Activated CD4-positive, alpha-beta T cell treated with anti-CD3 and anti-CD28 coated beads, Interleukin-2, amount 50 U/mL, for 1 hour (primary cell): Measurements from ENCODE around the gene DNMT3A.
"Not testable (repeated sequence)": the region's sequence is repeated elsewhere in the genome, so short reads cannot be mapped to it uniquely, and the experiment has no call there.

Experiments
- DNase-seq: peaks from one replicate; pipeline ENCODE4 v3.0.0-alpha.2; 2020

DNMT3A gene

DNA sequence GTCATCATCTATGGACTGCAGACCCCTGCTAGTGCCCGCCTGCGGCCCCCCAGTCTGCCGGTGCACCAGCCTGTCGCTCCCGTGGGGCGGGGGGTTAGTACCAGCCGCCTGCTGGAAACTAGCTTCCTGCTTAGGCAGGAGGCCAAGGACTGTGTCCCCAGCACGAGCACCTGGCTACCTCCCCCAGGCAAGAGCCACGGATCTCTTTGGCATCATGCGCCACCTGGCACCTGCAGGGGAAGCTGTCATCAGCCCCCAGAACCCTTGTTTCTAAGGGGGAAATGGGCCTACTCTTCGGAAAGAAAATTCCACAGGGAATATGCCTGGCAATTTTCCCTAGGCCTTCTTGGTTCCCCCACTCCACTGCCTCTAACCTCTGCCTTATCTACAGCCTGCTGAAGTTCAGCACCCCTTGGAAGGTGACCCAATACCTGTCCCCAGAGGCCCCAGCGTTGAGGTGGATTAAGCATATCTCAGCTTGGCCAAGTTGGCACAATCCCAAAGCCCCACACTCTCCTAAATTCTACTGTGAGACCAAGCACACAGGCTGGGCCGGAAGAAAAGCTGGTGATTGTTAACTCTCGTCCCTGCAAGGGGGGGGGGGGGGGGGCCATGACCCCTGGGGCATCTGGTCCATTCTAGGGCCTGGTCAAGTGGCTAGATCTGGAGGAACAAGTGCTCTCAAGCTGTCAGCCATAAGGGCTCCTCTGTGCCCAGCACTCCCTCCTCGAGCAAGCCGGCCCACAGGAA lies 111.4 kb downstream of the DNMT3A start:
- no peak for DNase-seq

DNA sequence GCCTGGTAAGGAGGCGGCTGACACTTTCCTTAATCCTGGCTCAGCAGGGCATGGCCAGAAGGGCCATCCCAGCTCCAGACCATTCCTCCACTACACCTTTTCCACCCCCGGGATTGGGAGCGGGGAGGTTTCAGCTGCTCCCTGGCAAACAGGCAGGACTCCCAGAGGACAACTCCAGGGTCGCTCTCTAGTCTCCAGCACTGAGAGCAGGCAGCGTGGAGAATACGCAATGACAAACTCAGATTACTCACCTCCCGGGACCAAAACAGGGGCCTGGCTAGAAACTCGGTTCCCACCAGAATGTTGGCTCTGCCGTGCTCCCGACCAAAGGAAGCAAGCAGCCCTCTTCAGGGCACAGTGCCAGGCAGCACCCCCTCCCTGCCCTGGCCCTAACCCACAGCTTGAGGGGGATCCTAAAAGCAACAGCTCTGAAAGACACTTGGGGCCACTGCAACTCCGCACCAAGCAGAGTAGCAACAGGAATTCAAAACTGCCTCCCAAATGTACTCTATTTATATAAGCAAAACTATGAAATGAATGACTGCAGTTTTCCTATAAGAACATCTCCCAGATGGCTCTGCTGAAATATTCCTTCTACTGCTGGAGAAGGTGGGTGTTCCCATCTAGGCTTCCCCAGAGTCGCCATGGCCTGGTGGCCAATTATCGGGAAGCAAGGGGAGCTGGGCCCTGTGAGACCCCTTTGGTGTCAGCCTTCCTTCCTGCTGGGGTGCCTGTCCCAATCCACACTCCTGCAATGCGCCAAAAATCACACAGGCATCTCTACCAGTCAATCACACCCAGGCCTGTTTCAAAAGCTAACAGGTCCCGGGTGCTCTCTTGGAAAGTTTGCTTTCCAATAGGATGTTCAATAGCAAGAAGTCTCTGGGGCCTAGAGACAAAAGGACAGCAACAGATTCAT lies 112.2 kb downstream of the DNMT3A start:
- DNase-seq: no peak

DNA sequence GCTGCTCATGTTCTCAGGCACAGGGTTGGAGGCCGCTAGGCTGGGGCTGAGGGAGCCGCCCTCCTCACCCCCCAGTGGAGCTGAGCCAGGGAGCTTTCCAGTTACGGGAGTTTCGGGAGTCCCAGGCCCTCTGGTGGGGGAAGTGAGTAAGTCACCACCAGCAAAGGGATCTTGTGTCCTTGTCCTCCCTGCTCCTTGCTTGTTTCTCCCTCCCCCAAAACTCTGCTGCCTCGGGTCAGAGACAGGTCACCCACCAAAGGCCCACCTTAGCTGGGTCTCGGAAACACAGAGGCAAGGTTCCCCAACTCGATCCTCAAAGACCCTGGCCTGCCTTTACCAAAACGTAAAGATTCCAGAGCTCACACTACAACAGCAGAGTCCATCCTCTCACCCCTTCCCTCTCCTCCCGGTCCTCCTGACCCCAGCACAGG lies 112.9 kb downstream of the DNMT3A start:
- no peak for DNase-seq

DNA sequence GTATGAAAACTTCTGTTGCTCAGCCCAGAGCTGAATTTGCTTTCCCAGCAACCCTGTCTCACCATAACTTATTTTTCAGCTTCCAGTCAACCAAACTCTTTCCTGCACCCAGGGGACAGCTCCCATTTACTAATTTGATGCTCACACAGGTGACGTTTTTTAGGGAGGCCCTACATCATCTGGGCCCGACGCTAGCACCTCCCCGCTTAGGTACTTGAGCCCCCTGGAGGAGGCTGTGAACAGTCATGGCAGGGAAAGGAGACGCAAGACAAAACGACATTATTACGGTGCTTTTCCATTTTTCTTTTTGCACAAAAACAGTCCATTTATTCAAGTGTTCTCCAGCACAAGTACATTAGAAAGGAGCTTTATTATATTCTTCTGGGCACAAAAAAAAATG lies 114.1 kb downstream of the DNMT3A start:
- DNase-seq: no peak

DNA sequence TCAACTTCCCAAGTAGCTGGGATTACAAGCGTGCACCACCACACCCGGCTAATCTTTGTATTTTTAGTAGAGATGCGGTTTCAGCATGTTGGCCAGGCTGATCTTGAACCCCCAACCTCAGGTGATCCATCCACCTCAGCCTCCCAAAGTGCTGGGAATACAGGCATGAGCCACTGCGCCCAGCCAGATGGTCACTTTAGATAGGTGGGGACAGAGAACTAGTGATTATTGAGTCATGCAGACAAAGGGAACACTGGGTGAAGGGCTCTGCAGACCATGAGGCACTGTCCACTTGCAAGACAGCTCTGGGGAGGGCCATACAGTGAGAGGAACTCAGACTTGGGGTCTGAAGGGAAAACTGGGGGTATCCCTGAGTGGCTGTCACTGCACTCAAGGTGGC lies 114.9 kb downstream of the DNMT3A start:
- DNase-seq: no peak

DNA sequence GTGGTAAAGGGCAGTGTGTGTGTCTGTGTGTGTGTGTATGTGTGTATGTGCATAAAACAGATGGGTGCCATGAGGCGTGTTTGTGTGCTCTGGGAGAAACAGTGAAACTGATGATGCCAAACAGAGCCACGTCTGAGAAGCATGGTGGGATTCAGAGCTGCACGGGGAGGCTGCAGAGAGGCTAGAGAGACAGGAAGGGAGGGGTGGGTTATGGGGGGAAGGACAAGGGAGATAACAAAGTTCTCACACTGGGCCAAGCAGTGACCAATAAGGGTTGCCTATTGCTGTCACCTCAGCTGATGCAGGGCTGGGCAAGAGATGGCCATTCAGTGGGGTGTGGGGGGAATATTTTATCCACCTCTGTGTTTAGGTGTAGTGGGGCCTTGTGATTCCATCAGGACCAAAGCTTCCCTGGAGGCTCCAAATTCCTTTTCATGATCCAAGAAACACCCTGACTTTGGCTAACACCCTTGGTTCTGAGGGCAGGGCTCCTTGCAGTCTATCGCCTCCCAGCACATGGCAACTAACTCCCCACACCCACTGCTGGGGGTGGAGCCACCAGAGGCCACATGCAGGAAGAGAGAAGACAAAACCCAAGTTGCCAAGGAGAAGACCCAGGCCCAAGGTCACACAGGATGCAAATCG lies 119.1 kb downstream of the DNMT3A start:
- no peak for DNase-seq

DNA sequence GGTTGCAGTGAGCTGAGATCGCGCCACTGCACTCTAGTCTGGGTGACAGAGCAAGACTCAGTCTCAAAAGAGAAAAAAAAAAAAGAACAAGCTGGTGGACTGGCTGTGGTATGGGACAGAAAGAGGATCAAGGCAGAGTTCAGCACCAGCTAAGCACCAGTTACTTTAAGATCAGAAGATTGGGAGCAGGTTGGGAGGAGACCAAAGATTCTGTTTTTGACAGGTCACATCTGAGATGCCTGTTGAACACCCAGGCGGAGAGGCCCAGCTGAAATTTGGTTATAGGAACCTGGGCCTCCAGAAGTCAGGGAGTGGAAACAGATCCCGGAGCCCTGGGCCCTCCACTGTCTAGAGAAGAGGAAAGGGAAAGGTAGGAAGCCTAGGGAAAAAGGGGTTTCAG lies 120.1 kb downstream of the DNMT3A start:
- DNase-seq: no peak

DNA sequence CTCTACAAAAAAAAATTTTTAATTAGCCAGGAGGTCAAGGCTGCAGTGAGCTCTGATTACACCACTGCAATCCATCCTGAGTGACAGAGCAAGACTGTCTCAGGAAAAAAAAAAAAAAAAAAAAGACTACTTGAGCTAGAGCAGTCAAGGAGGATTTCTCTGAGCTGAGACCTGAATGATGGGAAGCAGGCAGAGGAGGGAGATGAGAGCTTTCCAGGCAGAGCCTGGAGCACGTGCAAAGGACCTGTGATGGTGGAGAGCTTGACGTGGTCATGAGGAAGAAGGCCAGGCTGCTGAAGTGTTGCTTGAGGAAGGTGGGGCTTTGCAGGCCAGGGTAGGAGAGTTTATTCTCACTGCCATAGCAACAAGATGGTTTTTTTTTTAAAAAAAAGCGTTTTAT lies 121.4 kb downstream of the DNMT3A start:
- DNase-seq: no peak

DNA sequence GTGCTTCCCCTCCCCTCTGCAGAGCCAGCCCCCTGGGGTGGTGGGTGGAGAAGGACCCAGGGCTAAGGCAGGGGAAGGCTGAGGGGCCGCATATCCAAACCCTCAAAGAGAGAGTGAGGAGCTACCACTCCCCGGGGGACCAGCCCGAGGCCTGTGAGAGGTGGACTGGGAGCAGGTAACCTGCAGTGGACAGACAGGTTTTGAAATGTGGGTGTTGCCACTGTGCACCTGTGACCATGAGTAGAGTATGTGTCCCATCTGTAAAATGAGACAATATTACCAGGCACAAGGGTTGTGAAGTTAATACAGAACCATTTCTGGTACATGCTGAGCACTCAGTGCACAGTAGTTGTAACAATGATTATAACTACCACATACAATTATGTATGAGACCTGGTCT lies 122.1 kb downstream of the DNMT3A start:
- no peak for DNase-seq

DNA sequence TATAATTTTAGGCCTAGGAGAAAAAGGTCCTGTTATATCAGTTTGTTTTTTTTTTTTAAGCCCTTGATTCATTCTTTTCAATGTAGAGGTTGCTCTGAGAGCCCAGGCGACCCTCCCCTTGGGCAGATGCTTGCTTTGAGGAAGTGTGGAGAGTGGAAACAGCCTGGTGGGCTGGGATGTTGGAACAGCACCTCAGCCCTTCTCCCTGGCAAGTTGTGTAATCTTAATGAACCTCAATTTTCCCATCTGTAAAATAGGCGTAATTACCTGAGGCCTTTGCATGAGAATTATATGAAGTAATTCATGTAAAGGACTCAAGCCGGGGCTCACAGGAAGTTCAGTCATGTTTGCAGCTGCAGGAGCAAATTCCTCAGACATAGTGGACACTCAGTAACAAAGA lies 123.6 kb downstream of the DNMT3A start:
- no peak for DNase-seq

DNA sequence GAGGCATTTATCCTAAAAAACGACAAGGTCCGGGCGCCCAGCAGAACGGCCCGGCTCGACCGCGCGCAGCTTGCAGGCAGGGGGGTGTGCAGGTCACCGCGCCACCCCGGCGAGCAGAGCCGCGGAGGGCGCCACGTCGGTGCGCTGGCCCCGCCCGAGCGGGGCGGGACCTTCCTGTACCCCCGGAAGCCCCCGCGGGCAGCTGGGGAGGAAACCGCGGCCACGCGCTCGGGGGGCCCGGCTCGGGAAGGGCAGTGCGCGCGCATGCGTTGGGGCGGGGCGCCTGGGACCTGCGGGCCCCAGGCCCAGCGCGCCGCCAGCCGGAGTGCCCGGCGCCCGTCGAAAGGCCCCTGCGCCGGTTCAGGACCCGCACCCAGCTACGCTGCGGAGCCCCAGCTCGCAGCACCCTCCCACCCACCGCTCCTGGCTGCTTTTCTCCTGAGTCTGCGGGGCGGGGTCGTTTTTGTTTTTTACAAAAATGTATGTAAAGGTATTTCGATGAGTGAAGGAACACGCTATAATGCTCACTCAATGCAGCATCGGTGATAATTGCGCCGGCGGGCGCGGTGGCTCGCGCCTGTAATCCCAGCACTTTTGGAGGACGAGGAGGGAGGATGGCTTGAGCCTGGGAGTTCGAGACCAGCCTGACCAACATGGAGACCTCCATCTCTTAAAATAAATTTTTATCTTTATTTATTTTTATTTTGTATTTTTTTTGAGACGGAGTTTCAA lies 125.6 kb downstream of the DNMT3A start:
- DNase-seq: peak; percentile 72

DNA sequence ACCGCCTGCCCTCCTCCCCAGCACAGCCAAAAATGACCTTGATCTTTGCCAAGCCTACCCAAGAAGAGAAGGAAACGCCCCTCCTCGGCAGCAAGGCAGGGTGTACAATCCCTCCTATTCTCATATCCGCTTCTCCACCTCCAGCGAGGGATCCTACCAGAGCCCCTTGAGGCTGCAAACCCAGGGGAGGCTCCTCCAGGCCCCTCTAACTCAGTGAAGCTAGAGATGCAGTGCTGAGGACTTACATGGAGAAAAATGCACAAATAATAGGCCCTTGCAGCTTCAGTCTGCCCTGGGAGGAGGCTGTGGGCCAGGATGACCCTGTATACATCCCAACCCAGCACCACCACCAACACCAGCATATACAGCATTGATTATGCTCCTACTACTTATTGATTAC lies 126.5 kb downstream of the DNMT3A start:
- no peak for DNase-seq

DNA sequence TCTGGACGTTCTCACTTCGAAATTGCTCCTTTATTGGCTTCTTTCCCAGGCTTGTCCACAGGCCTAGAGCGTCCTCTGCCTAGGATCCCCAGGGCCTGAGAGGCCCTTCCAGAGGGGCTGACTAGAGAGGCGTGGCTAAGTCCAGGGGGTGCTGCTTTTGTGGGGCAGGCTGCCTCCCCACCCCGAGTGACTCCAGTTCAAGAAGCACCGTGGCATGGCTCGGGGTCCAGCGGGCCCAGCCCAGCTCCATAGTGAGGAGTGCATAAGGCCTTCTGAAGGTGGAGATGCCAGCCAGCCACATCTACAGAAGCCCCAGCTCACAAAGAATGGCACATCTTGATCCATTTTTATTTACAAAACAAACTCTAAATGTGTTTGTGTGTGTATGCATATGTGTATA lies 128.5 kb downstream of the DNMT3A start:
- DNase-seq: no peak

DNA sequence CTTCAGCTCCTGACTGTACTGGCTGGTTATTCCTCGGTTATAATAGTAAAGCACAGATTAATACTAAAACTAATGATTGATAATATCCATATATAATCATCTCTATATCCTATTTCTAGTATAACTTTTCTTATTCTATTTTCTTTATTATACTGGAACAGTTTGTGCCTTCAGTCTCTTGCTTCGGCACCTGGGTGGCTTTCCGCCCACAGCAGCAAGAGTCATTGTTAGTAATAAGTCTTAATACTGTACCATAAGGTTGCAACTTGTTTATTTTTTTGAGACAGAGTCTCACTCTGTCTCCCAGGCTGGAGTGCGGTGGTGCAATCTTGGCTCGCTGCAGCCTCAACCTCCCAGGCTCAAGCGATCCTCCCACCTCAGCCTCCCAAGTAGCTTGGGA lies 130.8 kb downstream of the DNMT3A start:
- not testable (repeated sequence) for DNase-seq

DNA sequence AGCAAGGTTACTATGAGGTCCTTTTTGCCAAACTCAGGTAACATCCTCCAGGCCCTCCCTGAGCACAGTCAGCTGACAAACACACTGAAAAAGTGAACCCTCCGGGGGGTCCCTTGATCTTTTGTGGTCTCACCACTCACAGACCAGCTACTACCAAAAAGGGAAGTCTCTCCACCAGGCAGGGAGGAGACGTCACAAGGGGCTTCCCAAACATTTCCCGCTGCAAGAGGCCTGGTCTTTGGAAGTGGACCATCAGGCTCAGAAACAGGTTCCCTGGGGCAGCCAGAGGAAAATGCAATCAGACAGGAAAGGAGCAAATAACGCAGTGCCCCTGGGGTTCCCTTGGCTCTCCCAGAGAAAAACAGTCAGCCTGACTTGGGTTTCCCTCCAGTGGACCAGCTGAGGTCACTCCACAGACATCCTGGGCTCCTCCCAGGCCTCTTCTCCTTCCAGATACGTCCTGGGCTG lies 134.6 kb downstream of the DNMT3A start:
- no peak for DNase-seq

DNA sequence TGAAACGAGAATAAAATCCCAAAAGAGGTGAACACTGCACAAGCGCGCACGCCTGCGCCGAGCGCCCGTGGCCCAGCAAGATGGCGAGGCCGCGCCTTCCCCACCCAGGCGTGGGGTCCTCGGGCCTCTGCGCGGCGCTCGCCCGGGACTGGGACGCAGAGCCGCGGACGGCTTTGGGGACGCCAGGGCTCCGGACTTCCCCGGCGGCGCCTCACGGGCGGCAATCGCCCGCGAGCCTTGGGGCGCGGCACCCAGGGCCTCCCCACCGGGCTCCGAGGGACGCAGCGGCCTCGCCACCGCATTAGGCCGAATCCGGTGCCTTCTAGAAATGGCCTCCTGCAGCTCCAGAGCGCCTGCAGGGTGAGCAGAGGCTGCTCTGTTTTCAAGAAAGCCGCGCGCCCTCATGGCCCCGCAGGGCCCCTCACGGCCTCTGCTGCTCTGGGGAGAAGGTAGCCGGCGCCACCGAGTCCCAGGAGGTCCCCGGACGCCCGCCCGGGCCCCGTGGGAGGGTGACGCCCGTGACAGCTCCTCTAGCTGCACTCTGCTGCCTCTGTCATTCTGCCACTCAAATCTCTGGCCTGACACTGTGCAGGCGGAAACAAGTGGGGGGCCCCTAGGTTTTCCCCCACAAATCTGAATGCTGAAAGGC lies 137.4 kb downstream of the DNMT3A start:
- no peak for DNase-seq

DNA sequence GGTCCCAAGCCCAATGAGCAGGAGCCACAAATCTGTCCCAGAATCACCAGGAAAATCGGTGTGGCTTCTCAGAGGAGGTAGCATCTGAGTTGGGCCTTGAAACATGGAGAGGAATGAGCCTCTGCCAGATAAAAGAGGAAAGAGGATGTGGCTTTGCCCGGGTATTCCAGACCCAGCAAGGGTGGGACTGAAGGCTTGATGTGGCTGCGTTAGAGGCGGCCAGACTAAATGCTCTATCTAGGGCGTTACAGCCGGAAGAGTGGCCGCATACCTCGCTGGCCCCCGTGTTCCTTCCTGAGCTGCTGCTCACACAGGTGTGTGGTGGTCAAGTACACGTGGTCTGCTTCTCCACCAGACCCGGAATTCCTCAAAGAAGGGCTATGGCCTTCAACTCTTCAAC lies 139.4 kb downstream of the DNMT3A start:
- DNase-seq: no peak

DNA sequence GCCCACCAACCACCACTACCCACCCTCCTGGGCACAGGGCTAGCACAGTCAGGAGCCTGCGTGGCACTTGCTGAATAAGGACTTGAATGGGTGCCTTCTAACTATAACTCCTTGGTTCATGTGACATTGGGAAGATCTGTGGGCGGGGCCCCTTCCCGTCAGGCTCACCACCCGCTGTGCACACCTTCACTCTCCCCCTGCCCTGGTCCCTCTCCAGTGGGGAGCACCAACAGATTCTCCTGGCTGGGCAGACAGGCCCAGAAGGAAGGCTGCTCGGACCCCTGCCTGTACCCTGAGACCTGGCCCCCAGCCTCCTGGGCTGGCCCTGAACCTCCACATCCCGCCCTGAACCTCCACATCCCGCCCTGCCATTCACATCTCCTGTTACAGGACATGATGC lies 139.9 kb downstream of the DNMT3A start:
- no peak for DNase-seq

DNA sequence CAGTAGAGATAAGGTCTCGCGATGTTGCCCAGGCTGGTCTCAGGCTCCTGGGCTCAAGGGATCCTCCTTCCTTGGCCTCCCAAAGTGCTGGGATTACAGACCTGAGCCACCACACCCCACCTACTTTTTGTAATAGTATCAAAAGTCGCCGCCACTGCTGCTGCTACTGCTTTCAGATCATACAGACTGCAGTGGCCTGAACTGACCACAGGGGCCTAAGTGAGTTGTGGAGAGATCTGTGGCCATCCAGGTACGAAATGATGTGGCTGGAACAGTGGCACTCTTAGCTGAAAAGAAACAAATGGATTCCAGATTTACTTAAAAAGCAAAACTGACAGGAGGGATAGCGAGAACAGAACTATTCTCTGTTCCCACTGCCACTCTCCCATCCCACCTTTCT lies 140.5 kb downstream of the DNMT3A start:
- DNase-seq: no peak

DNA sequence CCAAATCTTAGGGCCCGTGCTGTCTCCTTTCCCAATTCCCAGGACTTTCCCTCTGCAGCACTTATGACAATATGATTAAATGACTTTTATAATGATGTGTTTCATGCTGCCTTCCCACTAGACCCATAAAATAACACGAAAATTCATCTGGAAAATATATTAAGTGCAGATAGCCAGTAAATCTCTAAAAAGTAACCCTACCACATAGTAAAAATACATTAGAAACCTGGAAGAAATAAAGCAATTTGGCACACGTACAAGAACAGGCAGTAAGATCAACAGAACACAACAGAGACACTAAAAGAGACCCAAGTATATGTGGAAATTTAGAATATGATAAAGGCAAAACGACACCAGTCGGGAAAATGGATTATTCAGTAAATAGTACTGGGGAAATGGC lies 143.1 kb downstream of the DNMT3A start:
- DNase-seq: no peak

DNA sequence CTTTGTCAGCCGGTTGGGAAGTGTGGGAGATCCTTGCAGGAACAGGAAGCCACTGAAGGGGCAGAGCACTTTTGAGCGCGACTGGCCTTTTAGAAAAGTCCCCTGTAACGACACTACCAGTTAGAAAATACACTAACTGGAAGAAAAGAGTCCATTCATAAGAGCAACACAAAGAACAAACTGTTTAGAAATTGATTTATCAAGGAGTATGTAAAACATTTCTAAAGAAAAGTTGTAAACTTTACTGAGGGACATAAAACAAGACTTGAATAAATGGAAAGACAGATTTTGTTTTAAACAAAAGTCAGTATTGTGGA lies 143.6 kb downstream of the DNMT3A start:
- no peak for DNase-seq
